GM18505 (cell line): Measurements from ENCODE around the gene STAU1.

Experiments used
- ATAC-seq: cut with Tn5 transposase; IDR thresholded peaks from one replicate; pipeline ENCODE4 v1.9.1; 2021; ENCODE audit not compliant: unreplicated experiment
- POLR2A ChIP-seq: IDR thresholded peaks from 4 replicates; pipeline ENCODE4 v1.6.1; 2011; ENCODE audit warnings: borderline replicate concordance; ENCODE audit not compliant: insufficient read depth, insufficient read length; ENCODE audit errors: extremely low read depth

Gene STAU1

GRCh38 chr20:49187851-49188641 is at the start of gene STAU1:
TSS of gene STAU1 (minus strand) at chr20:49188334. CDS start at chr20:49166201, 22,133 bp downstream.
- peak; percentile 90 for ATAC-seq

GRCh38 chr20:49237531-49237930 is 49.4 kb upstream of the STAU1 start:
- no peak for ATAC-seq
- no peak for TF ChIP-seq POLR2A

More at GRCh38 chr20:49187851-49188641, at the start of gene STAU1:
- peak; percentile 81 for TF ChIP-seq POLR2A

- no peak for ATAC-seq
- TF ChIP-seq POLR2A: no peak
Observed at GRCh38 chr20:49236301-49236700, 48.2 kb upstream of the STAU1 start.

- no peak for TF ChIP-seq POLR2A
- no peak for ATAC-seq
Observed at GRCh38 chr20:49234831-49235230, 46.7 kb upstream of the STAU1 start.

GRCh38 chr20:49233226-49233625 is 45.1 kb upstream of the STAU1 start:
- no peak for TF ChIP-seq POLR2A
- no peak for ATAC-seq

GRCh38 chr20:49231471-49231870 is 43.3 kb upstream of the STAU1 start:
- no peak for TF ChIP-seq POLR2A

GRCh38 chr20:49230561-49231133 is 42.5 kb upstream of the STAU1 start:
- ATAC-seq: no peak
- TF ChIP-seq POLR2A: no peak

More at GRCh38 chr20:49231471-49231870, 43.3 kb upstream of the STAU1 start:
- no peak for ATAC-seq

- no peak for TF ChIP-seq POLR2A
- ATAC-seq: no peak
Observed at GRCh38 chr20:49230021-49230420, 41.9 kb upstream of the STAU1 start.

- no peak for TF ChIP-seq POLR2A
- no peak for ATAC-seq
Observed at GRCh38 chr20:49229381-49229780, 41.2 kb upstream of the STAU1 start.

- ATAC-seq: no peak
- TF ChIP-seq POLR2A: no peak
Observed at GRCh38 chr20:49228676-49229075, 40.5 kb upstream of the STAU1 start.

- no peak for ATAC-seq
- no peak for TF ChIP-seq POLR2A
Observed at GRCh38 chr20:49225896-49226295, 37.8 kb upstream of the STAU1 start.

- TF ChIP-seq POLR2A: no peak
- ATAC-seq: no peak
Observed at GRCh38 chr20:49219924-49220831, 32.0 kb upstream of the STAU1 start.
